Measurements from ENCODE around the gene PCDHGC5.

DNA sequence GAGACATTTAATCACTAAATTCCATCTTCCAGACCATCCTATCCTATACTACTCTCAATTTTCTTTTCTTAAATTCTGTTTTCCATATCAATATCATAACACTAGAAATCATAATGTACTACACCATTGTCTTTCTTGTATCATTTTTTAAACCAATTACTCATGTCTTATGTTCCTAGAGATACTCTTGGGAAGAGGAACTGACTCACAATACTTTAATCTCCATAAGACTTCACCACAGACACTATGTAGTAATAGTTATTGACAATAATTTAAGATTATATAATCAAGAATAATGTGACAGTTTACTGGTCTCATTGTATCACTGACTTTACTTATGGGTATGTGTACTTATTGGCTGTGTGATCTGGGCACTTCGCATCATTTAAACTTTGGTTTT, 43.8 kb downstream of the PCDHGC5 start:
- TF ChIP-seq, protein P1, sequence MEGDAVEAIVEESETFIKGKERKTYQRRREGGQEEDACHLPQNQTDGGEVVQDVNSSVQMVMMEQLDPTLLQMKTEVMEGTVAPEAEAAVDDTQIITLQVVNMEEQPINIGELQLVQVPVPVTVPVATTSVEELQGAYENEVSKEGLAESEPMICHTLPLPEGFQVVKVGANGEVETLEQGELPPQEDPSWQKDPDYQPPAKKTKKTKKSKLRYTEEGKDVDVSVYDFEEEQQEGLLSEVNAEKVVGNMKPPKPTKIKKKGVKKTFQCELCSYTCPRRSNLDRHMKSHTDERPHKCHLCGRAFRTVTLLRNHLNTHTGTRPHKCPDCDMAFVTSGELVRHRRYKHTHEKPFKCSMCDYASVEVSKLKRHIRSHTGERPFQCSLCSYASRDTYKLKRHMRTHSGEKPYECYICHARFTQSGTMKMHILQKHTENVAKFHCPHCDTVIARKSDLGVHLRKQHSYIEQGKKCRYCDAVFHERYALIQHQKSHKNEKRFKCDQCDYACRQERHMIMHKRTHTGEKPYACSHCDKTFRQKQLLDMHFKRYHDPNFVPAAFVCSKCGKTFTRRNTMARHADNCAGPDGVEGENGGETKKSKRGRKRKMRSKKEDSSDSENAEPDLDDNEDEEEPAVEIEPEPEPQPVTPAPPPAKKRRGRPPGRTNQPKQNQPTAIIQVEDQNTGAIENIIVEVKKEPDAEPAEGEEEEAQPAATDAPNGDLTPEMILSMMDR (IDR thresholded peaks at IDR 0.05) = no peak
- TF ChIP-seq POLR2AphosphoS5 (IDR thresholded peaks at IDR 0.05) (no peak), EP300 (IDR thresholded peaks at IDR 0.05; ENCODE audit: low read depth) (no peak), POLR2A (IDR thresholded peaks at IDR 0.05) (no peak)
